Left lung (tissue), 10 donors: Measurements from ENCODE around the gene GNB3. TPM values are rescaled to one million over a fixed set of nuclear protein-coding genes. Genes with fewer than 3 reads are reported as not detected.

Source experiments
- ATAC-seq: fragments of 200-7000 bp; cut with Tn5 transposase; one replicate; pipeline ENCODE4 v1.9.1; 2020; ENCODE audit warnings: moderate library complexity
- DNase-seq, 4 donors: peaks; one replicate each; pipeline ENCODE4 v3.0.0-alpha.2; 2013 to 2020
- H3K27ac ChIP-seq, 2 donors: fragments of 200-600 bp; sonication (generic) in 1 of 2; one replicate each; pipeline versions ENCODE4 v1.5.0 to v1.8.0; 2020 to 2021
- H3K27me3 ChIP-seq, 2 donors: fragments of 200-600 bp; sonication (generic) in 1 of 2; one replicate each; pipeline versions ENCODE4 v1.5.0 to v1.8.0; 2020 to 2021
- H3K36me3 ChIP-seq, 2 donors: fragments of 200-600 bp; sonication (generic) in 1 of 2; one replicate each; pipeline versions ENCODE4 v1.5.0 to v1.8.0; 2020 to 2021
- H3K4me1 ChIP-seq, 2 donors: fragments of 200-600 bp; one replicate each; pipeline ENCODE4 v1.8.0; 2021
- H3K4me3 ChIP-seq, 2 donors: fragments of 200-600 bp; sonication (generic) in 1 of 2; one replicate each; pipeline versions ENCODE4 v1.5.0 to v1.8.0; 2020 to 2021; ENCODE audit warnings: mild to moderate bottlenecking in 1 of 2
- H3K9me3 ChIP-seq, 2 donors: fragments of 200-600 bp; sonication (generic) in 1 of 2; one replicate each; pipeline versions ENCODE4 v1.5.0 to v1.8.0; 2020 to 2021
- intact Hi-C, 2 donors: fragments of 100-400 bp; cut with DNase I; formaldehyde crosslinking; loops; one replicate each; pipeline versions ENCODE4 v1.11.2 to v1.14.2; 2022
- polyA plus RNA-seq, 6 donors: library from polyadenylated mRNA; unstranded; fragments of 120-200 nt; gene quantifications; one replicate each; pipeline ENCODE4 v1.2.1, GENCODE V29; 2013; ENCODE audit not compliant: insufficient read length in 6 of 6
- total RNA-seq, 2 donors: library from RNA; stranded (reverse); fragmentation: NEBNext Ultra II Directional; extraction: Animal tissue kit (Norgen Biotek cat#: 25700); gene quantifications; one replicate each; pipeline ENCODE4 v1.2.1, GENCODE V29; 2021
- TF ChIP-seq, protein P1 (sequence below), 2 donors: fragments of 200-600 bp; sonication (generic) in 1 of 2; IDR thresholded peaks; one replicate each; pipeline versions ENCODE4 v1.5.0 to v1.8.0; 2021; ENCODE audit warnings: antibody characterized with exemption in 2 of 2
- donor health status: DM: no; HTN: yes; CAD: no.
- donor health status: DM: no; HTN: no; CAD: no.

GNB3 gene
- total and polyA plus RNA-seq, 8 donors: 2.0 to 7.2 (median 5.0) TPM

DNA sequence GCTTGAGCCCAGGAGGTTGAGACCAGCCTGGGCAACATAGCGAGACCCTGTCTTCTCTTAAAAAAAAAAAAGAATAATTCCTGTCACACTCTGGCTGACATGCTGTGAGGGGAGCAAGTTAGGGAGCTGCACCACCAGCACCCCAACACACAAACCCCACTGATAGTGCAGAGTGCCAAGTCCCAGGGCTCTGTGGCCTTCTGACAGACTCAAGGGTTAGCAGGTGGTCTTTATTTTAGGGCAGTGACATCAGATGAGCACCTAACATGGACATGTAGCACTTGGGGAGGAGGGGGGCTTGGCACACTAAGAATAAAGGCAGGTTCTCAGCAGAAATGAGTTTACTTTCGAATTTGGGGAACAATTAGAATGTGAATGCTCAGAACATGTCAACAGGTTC, 18.1 kb downstream of the GNB3 start:
- DNase-seq (no peak), ATAC-seq (no peak)
- TF ChIP-seq, protein P1, sequence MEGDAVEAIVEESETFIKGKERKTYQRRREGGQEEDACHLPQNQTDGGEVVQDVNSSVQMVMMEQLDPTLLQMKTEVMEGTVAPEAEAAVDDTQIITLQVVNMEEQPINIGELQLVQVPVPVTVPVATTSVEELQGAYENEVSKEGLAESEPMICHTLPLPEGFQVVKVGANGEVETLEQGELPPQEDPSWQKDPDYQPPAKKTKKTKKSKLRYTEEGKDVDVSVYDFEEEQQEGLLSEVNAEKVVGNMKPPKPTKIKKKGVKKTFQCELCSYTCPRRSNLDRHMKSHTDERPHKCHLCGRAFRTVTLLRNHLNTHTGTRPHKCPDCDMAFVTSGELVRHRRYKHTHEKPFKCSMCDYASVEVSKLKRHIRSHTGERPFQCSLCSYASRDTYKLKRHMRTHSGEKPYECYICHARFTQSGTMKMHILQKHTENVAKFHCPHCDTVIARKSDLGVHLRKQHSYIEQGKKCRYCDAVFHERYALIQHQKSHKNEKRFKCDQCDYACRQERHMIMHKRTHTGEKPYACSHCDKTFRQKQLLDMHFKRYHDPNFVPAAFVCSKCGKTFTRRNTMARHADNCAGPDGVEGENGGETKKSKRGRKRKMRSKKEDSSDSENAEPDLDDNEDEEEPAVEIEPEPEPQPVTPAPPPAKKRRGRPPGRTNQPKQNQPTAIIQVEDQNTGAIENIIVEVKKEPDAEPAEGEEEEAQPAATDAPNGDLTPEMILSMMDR (IDR thresholded peaks at IDR 0.05): no peak
- peaks cover 0 to 4% of the 10 kb centered on the region in 2 donors for H3K4me1 ChIP-seq
- H3K27me3 ChIP-seq: no peaks in the 10 kb centered on the region
- no peak overlapping the region for H3K27ac ChIP-seq
- H3K36me3 ChIP-seq: peaks cover 0 to 88% of the 10 kb centered on the region in 2 donors
- H3K9me3 ChIP-seq: no peaks in the 10 kb centered on the region
- intact Hi-C loops: no loop called here
- H3K4me3 ChIP-seq: no peak overlapping the region

DNA sequence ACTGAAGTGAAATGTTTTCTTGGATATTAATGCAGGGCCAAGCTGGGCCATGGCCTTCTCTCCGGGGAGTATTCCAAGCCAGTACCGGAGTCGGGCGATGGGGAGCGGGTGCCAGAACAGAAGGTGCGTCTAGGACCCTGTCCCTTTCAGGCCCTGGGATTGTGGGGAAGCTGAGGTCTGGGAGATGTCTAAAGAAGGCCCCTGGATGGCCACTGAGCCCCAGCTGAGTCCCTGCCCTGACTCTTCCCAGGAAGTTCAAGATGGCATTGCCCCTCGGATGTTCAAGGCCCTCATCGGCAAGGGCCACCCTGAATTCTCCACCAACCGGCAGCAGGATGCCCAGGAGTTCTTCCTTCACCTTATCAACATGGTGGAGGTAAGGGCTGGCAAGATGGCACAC, 19.4 kb downstream of the GNB3 start:
- DNase-seq (no peak), ATAC-seq (no peak)
- no peaks in the 10 kb centered on the region for H3K9me3 ChIP-seq
- no peaks in the 10 kb centered on the region for H3K4me1 ChIP-seq
- peaks cover 0 to 100% of the 10 kb centered on the region in 2 donors for H3K36me3 ChIP-seq
- H3K4me3 ChIP-seq: no peak overlapping the region
- H3K27ac ChIP-seq: no peak overlapping the region
- intact Hi-C loops: no loop called here
- TF ChIP-seq, protein P1 (IDR thresholded peaks at IDR 0.05): no peak
- no peaks in the 10 kb centered on the region for H3K27me3 ChIP-seq

DNA sequence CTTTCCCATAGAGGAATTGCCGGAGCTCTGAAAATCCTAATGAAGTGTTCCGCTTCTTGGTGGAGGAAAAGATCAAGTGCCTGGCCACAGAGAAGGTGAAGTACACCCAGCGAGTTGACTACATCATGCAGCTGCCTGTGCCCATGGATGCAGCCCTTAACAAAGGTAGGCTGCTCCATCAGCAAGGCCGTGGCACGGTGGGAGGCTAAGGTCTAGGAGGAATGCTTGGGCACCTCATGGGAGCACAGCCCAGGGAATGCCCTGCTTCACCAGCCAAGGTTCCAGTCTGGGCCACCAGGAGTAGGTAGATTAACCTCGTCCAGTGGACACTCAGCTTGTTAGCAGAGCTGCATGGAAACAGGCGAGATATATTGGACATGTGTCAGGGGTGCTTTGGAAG, 20.2 kb downstream of the GNB3 start:
- ATAC-seq (no peak), DNase-seq (no peak)
- Histone ChIP-seq H3K36me3 (peaks cover 0 to 100% of the 10 kb centered on the region in 2 donors), H3K9me3 (no peaks in the 10 kb centered on the region), H3K4me1 (no peaks in the 10 kb centered on the region), H3K27me3 (no peaks in the 10 kb centered on the region), H3K27ac (no peak overlapping the region), H3K4me3 (no peak overlapping the region)
- TF ChIP-seq, protein P1 (IDR thresholded peaks at IDR 0.05): no peak
- intact Hi-C loops: no loop called here

DNA sequence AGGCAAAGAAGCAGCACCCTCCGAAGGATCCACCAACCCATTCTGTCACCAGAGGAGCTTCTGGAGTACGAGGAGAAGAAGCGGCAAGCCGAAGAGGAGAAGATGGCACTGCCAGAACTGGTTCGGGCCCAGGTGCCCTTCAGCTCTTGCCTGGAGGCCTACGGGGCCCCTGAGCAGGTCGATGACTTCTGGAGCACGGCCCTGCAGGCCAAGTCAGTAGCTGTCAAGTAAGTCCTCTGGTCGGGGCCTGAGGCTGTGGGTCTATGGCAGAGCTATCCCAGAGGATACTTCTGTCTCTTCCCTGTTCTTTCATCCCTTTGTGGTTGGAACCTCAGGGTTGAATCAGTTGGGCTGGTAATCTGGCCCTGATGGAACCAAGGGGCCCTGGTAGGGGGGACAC, 20.7 kb downstream of the GNB3 start:
- Histone ChIP-seq H3K27me3 (no peaks in the 10 kb centered on the region), H3K9me3 (no peaks in the 10 kb centered on the region), H3K36me3 (peaks cover 0 to 99% of the 10 kb centered on the region in 2 donors), H3K27ac (no peak overlapping the region), H3K4me3 (no peak overlapping the region), H3K4me1 (peaks cover 0 to 1% of the 10 kb centered on the region in 2 donors)
- TF ChIP-seq, protein P1 (IDR thresholded peaks at IDR 0.05): no peak
- no peak for DNase-seq
- intact Hi-C loops: no loop called here
- ATAC-seq: no peak

DNA sequence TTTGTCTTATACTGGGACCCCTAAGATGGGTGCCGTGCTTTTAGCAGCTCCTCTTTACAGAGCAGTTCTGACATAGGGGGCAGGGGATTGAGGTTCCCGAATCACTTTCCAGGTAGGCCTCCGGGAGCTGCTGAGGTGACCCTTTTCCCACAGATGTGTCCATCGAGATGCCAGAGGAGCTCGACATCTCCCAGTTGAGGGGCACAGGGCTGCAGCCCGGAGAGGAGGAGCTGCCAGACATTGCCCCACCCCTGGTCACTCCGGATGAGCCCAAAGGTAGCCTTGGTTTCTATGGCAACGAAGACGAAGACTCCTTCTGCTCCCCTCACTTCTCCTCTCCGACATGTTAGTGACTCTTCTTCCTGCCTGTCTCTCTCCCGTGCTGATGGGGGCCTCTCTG, 22.3 kb downstream of the GNB3 start:
- H3K27me3 ChIP-seq: no peaks in the 10 kb centered on the region
- H3K9me3 ChIP-seq: no peaks in the 10 kb centered on the region
- no peak for ATAC-seq
- H3K4me1 ChIP-seq: peaks cover 3 to 9% of the 10 kb centered on the region in 2 donors
- no peak overlapping the region for H3K4me3 ChIP-seq
- intact Hi-C loops: no loop called here
- TF ChIP-seq, protein P1 (IDR thresholded peaks at IDR 0.05): no peak
- H3K27ac ChIP-seq: no peak overlapping the region
- no peak for DNase-seq
- H3K36me3 ChIP-seq: peaks cover 0 to 82% of the 10 kb centered on the region in 2 donors
